ENCODE data around the gene CYTH1. TPM values are rescaled to one million over a fixed set of nuclear protein-coding genes. Genes with fewer than 3 reads are reported as not detected.

Gene CYTH1
- total RNA-seq, 4 donors from 2014 or later, result 88.3 to 262 (median 109) TPM

- Histone ChIP-seq H3K4me1 (peaks cover 0 to 13% (median 0%) of the 10 kb centered on the region in 4 donors), H3K4me3 (no peak overlapping the region), H3K9me3 (no peaks in the 10 kb centered on the region), H3K27ac (peak overlapping the region in 1 of 4 donors; percentile 73), H3K27me3 (no peaks in the 10 kb centered on the region), H3K36me3 (peaks cover 0 to 94% (median 0%) of the 10 kb centered on the region in 3 donors)
- TF ChIP-seq CTCF (IDR thresholded peaks at IDR 0.05), result no peak
- TF ChIP-seq POLR2A (IDR thresholded peaks at IDR 0.05), result no peak
- DNase-seq, result no peak
Observed at GRCh38 chr17:78820841-78821240, 38.8 kb upstream of the CYTH1 start.

DNA sequence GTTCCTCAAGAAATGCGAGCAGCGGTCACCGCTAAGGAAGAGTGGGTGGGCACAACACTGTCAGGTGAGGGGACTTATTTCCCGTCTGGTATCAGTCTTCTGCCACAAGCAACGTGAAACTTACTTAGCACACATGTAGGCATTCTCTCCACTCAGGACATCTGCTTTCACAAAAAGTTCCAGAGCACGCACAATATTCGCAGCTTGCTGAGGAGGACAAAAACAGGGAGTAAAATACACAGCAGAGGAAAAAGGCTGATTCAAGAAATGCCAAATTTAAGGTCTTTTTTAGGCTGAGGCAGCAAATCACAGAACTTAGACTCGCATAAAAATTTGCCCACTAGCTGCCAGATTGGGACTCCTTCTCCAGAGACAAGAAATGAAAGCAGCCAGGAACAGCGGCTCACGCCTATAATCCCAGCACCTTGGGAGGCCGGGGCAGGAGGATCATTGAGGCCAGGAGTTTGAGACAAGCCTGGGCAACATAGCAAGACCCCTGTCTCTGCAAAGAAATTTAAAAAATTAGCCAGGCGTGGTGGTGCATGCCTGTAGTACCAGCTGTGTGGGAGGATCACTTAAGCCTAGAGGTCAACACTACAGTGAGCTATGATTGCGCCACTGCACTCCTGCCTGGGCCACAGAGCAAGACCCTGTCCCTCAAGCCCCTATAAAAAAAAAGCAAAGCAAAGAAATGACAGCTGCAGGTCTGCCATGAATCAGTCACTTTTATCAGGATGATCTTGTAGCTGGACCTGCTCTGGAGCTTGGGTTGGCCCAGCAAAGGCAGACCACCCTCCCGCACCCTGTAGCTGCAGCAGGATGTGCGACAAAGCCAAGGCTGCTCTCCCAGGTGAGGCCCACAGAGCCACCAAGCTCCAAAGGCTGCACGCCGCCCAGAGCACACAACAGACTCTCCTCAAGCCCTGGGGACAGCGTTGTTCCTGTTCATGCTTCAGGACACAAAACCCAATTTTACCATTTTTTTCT is 38.0 kb upstream of the CYTH1 start:
- no peak for DNase-seq
- H3K4me1 ChIP-seq, result peaks cover 0 to 13% (median 0%) of the 10 kb centered on the region in 4 donors
- no peaks in the 10 kb centered on the region for H3K9me3 ChIP-seq
- H3K4me3 ChIP-seq, result no peak overlapping the region
- H3K27ac ChIP-seq, result peak overlapping the region; percentile 29 to 73 (median 63)
- TF ChIP-seq CTCF (IDR thresholded peaks at IDR 0.05) (no peak), POLR2A (IDR thresholded peaks at IDR 0.05) (no peak)
- peaks cover 0 to 94% (median 0%) of the 10 kb centered on the region in 3 donors for H3K36me3 ChIP-seq
- H3K27me3 ChIP-seq, result no peaks in the 10 kb centered on the region

DNA sequence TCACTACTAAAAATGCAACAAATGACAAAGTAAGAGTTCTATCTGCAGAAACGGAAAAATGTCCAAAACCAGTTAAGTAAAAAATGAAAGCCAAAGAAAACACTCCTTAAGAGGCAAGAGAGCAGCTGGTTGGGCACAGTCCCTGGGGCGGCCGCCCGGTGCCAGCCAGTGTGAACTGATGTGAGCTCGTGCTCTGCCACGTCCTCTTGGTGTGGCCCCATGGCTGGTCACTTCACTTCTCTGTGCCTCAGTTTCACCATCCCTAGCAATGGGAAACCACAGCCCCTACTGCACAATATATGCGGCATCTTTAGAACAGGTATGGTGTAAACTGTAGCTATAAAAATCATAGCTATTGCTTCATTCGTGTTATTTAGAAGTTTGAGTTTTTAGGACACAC is 37.3 kb upstream of the CYTH1 start:
- no peaks in the 10 kb centered on the region for H3K9me3 ChIP-seq
- TF ChIP-seq POLR2A (IDR thresholded peaks at IDR 0.05), result no peak
- TF ChIP-seq CTCF (IDR thresholded peaks at IDR 0.05), result no peak
- H3K4me1 ChIP-seq, result peaks cover 0 to 13% (median 0%) of the 10 kb centered on the region in 4 donors
- peaks cover 0 to 96% (median 0%) of the 10 kb centered on the region in 3 donors for H3K36me3 ChIP-seq
- no peaks in the 10 kb centered on the region for H3K27me3 ChIP-seq
- H3K4me3 ChIP-seq, result no peak overlapping the region
- H3K27ac ChIP-seq, result peak overlapping the region; percentile 29 to 73 (median 63)
- DNase-seq, result no peak

DNA sequence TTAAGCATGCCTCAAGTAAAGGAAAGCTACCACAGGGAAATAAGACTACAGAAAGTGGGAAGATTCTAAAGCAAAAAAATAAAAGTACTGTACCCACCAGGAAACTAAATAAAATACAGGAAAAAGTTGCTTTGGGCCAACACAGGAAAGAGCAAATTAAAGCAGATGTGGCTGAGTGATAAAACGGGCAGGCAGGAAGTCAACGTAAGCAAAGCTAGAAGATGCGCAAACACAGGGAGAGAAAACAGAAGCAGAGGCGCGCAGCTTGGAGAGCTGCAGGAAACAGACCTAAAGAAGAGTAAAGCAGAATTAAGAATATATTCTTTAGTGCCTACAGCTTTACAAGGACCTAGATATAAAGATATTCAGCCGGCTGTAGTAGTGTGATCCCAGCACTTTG is 36.9 kb upstream of the CYTH1 start:
- Histone ChIP-seq H3K36me3 (peaks cover 0 to 96% (median 0%) of the 10 kb centered on the region in 3 donors), H3K4me3 (no peak overlapping the region), H3K27me3 (no peaks in the 10 kb centered on the region), H3K27ac (peak overlapping the region; percentile 29 to 73 (median 64)), H3K4me1 (peaks cover 0 to 13% (median 0%) of the 10 kb centered on the region in 4 donors), H3K9me3 (no peaks in the 10 kb centered on the region)
- DNase-seq, result peak in 2 of 3 donors; percentile 71 to 85
- TF ChIP-seq CTCF (IDR thresholded peaks at IDR 0.05) (no peak), POLR2A (IDR thresholded peaks at IDR 0.05) (no peak)

DNA sequence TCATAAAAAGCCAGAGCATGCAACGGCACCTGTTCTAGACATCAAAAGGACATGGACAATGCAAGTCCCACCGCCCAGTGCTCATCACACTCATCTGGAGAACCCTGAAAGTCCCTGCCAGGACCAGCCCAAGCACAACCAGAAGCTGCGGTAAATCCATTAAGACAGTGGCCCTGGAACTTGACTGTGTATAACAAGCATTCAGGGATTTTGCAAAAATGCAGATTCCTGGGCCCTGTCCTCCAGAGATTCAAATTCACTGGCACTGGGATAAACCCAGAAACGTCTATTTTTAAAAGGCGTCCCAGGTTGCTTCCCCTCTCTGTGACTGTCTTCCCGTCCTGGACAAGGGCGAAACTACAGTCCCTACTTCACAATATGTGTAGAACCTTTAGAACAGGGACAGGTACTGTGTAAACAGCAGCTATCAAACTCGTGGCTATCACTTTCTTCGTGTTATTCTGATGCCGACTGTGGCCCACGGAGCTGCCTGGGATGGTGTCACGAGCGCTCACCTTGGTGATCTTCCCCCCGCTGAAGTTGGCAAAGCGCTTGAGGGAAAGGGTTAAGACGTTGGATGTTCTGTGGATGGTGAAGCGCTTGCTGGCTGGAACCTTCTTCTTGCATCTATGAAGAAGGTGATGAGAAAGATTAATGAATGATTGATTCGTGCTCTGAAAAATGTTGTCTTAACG is 36.2 kb upstream of the CYTH1 start:
- H3K36me3 ChIP-seq, result peaks cover 0 to 96% (median 0%) of the 10 kb centered on the region in 3 donors
- TF ChIP-seq POLR2A (IDR thresholded peaks at IDR 0.05), result no peak
- TF ChIP-seq CTCF (IDR thresholded peaks at IDR 0.05), result no peak

More for the DNA sequence above, 36.2 kb upstream of the CYTH1 start:
- Histone ChIP-seq H3K4me1 (peaks cover 0 to 13% (median 0%) of the 10 kb centered on the region in 4 donors), H3K9me3 (no peaks in the 10 kb centered on the region), H3K27me3 (no peaks in the 10 kb centered on the region), H3K27ac (peak overlapping the region; percentile 29 to 73 (median 64)), H3K4me3 (no peak overlapping the region)
- DNase-seq, result no peak

Data from Peyer's patch (tissue), 4 donors.